HG03460 (cell line): ENCODE measurements around the gene ADAM10.
"Not testable (repeated sequence)": the region's sequence is repeated elsewhere in the genome, so short reads cannot be mapped to it uniquely, and the experiment has no call there.

ENCODE experiments used
- ATAC-seq: cut with Tn5 transposase; IDR thresholded peaks from one replicate; pipeline ENCODE4 v1.9.1; 2021; ENCODE audit not compliant: unreplicated experiment

The ADAM10 gene

GRCh38 chr15:58611731-58612676 is 137.5 kb downstream of the ADAM10 start:
- ATAC-seq, result no peak

DNA sequence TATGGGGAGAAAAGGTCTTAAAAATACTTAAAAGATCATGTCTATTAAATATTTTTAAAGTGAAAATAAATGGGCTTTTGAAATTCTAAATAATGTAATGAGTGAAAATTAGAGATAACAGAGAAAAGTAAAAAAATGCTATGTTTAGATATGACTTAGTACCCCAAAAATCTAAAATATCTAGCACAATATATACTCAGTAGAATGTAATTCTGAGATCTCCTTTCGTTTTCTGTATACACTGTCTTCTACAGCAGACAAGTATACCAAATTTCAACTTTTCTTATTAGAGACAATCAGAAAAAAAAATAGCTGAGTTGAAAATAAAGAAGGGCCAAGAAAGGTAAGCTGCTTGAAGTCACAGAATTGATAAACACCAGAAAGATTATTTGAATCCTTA is 140.8 kb downstream of the ADAM10 start:
- no peak for ATAC-seq

DNA sequence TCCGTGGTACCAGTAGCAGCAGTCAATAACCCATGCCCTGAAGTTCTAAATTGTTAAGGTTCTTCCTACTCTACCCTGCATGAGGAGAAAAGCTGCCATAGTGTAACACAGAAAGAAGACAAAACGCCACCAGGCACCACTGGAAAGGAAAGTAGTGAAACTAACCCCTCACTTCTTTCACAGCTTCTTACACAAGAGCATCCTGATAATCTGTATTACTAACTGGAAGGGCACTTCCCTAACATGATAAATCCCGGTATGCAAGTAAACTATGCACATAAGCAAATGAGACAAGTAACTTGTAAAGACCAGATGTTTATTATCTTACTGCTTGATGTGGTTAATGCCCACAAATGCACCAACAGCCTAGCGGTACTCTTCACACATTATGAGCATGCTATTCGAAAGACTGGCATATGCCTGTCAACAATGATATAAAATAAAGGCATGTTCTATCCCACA is 141.3 kb downstream of the ADAM10 start:
- no peak for ATAC-seq

DNA sequence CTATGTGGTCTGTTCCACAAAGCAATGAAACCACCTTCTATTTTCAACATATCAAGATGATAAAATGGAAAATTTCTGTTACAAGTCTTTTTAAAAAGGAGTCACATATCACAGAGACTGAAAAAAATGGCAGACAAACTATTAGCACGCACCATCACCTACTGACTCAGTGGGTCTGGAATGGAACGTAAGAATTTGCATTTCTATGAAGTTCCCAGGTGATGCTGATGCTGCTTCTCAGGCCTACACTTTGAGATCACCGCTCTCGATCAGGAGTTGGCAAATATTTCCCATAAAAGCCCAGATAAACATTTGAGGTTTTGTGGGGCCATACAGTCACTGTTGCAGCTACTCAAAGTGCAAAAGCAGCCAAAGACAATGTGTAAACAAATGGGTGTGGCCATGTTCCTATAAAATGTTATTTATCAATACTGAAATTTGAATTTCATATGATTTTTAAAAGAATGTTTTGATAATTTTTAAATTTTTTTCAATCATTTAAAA is 142.9 kb downstream of the ADAM10 start:
- no peak for ATAC-seq

DNA sequence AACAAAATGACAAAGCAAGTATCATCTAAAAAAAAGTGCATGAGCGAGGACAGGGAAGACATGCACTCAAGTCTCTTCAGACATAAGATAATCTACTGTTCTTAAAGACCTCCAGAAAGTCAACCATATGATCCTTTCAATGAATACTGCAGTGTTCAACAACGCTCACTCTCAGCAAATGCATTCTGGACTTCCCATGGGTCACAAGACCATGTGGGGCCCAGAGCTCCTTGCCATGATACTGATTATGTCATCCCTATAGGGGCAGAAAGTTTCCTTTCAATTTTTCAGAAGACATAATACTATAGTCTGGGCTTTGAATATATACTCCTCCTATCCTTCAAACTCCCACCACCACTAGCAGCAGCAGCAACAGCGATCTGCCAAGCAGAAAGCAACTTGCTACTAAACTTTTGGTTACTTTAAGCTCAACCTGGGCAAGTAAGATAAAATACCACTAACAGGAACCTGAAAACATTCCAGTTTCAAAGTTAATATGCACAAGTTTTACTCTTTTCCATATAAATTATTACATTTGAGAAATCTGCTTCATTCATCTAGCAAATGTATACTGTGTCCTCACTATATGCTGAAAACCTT is 143.5 kb downstream of the ADAM10 start:
- no peak for ATAC-seq

GRCh38 chr15:58604455-58604923 is 145.0 kb downstream of the ADAM10 start:
- no peak for ATAC-seq

DNA sequence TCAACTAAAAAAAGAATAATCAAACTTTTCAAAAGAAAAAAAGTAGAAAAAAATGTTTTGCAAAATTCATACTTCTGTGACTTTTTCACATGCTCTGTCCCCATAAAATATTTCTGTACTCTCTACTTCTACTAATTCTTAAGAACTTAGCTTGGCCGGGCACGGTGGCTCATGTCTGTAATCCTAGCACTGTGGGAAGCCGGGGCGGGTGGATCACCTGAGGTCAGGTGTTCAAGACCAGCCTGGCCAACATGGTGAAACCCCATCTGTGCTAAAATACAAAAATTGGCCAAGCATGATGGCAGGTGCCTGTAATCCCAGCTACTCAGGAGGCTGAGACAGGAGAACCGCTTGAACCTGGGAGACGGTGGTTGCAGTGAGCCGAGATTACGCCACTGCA is 145.6 kb downstream of the ADAM10 start:
- not testable (repeated sequence) for ATAC-seq

DNA sequence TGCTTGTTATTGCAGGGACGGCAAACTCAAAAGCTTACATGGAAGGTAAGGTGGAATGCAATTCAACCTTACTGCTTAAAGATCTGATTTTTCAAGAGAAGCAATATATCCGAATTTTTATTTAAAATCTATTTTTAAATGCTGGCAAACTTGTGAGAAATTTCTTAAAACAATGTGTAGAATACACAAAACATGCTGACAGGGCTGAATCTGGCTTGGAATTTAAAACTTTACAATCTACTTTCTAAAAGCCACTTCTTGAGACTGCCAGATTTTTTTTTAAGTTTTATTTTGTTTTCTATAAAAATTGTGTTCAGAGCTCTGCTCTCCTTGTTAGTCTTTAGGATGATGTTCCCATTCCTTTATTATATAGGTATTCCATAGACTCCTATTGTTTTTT is 146.7 kb downstream of the ADAM10 start:
- ATAC-seq, result no peak

DNA sequence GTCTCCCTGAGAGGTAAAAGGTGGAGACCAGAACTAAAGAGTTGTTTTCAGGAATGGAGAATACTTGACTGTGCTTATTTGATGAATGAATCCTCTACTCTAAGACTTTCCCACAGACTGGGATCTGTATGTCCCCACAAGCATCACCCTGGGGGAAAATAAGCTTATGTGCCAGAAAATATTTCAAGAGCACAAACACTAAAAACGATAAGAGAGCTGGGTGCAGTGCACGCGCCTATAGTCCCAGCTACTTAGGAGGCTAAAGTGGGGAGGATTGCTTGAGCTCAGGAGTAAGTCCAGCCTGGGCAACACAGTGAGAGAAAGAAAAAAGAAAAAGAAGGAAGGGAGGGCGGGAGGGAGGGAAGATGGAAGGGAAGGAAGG is 150.7 kb downstream of the ADAM10 start:
- no peak for ATAC-seq

GRCh38 chr15:58597943-58598828 is 151.3 kb downstream of the ADAM10 start:
- ATAC-seq, result no peak

DNA sequence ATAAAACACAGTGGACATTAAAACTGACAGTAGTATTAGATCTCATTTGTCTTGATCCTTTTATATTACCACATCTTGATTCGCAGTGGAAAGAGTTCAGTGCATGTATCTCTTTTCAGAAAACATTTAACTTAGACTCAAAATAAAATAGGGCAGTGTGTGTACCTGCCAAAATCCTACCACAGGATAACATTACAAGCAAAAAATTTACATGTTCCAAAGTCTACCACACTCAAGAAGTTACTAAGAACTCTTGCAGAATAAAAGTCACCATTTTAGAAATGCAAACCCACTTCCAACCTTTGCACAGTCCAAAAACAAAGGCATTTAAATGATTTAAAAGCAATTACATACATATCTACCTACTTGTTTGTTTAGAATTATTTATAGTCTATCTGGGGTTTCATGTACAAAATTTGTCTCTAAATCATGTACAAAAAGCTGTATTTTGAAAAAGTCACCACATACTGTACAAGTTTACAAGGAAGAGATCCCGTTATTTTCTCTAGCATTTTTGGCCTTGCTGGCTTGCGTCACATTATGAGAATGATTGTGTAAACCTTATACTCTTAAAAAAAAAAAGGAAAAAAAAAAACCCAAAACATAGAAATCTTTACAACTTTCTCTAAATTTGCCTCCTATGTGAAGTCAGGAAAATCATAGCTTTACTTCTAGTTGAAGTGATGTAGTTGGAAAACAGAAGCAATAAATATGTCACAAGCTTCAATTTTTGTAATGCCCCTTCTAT is 153.8 kb downstream of the ADAM10 start:
- no peak for ATAC-seq

GRCh38 chr15:58594898-58595297 is 154.6 kb downstream of the ADAM10 start:
- ATAC-seq, result no peak

- ATAC-seq, result no peak
Observed at GRCh38 chr15:58593870-58594269, 155.6 kb downstream of the ADAM10 start.

DNA sequence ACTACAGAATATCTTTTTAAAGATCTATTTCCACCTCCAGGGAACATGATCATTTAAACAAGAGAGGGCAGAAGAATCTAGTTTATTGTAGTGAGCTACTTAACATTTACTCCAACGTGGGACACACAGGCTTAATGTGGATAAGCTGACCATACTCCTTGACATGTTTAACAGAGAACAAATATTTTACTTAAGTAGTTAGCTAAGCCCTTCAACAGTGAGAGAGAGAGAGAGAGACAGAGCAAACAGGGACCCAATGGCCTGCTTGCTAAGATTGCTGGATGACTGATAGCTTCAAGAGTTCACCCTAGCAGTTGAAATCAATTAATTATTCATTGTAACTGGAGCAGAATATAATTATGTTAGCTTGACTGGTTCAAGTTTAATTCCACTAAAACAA is 158.6 kb downstream of the ADAM10 start:
- ATAC-seq, result no peak

DNA sequence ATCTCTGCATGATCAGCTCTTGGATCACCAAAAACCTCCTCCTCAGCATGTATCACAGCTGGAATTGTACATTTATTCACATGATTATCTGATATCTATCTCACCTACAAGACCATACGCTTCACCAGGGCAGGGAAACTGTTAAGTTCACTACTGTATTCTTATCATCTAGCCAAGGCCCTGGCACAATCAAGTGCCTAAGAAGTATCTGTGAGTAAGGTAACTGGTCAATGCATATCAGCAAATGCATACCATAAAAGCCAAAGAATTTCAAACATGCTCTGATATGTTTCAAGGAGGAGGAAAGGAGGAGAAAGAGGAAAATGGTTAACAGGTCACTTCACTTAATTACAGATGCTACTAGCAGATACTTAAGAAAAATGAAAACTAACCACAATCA is 159.3 kb downstream of the ADAM10 start:
- ATAC-seq, result no peak

DNA sequence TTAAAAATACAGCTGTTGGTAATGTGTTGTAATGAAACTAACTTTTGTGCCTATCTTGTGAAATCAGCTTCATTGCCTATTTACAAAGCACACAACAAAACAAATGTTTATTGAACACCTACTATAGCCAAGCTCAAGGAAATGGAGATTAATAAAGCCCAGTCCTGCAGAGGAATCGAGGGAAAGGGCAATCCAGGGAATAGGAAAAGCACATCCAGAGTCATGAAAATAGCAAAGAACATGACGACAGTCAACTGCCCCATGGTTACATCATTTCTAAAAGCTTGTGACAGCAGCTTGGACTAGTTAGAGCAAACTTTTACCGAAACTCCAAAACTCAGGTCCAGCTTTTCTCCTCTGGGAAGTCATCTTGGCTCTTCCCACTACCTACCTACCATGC is 160.5 kb downstream of the ADAM10 start:
- no peak for ATAC-seq

GRCh38 chr15:58588096-58588495 is 161.4 kb downstream of the ADAM10 start:
- no peak for ATAC-seq

DNA sequence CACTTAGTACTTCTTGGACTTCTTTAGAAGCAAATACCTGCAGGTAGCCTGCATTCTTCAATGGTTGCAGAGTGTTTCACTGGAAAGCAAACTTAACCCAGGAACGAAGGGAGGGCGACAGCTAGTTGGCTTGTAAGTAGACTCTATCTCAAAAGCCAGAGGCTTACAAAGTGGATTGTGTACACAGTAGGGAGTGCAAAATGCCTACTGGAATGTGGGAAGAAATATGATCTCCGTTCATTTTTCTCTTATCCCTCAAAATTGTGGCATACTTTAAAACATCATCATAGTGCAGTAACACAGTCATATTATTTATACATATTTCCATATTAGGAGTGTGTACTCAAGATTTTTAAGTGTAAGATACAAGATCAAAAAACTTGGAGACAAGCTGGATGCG is 162.0 kb downstream of the ADAM10 start:
- no peak for ATAC-seq

- ATAC-seq, result peak; percentile 61
Observed at GRCh38 chr15:58585693-58586443, 163.6 kb downstream of the ADAM10 start.
